ENCODE data around the gene KLK10.
"Not testable (repeated sequence)": the region's sequence is repeated elsewhere in the genome, so short reads cannot be mapped to it uniquely, and the experiment has no call there.

Gene KLK10

DNA sequence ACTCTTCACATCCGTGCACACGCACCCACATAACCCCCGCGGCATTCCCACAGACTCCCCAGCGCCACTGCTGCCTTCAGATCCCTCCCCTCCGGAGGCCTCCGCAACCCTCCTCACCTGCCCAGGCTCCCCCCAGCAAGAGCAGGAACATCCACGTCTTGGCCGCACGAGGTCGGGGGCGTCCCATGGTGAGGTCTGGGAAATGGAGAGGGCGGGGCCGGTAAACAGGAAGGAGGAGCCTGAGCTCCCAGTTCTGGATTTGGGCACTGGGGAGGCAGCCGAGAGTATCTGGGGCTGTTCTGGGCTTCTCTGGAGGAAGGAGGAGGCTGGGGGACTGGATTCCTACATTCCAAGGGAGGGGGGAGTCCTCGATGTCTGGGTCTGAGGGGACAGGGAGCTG, 18.5 kb downstream of the KLK10 start:
- no peak for DNase-seq

DNA sequence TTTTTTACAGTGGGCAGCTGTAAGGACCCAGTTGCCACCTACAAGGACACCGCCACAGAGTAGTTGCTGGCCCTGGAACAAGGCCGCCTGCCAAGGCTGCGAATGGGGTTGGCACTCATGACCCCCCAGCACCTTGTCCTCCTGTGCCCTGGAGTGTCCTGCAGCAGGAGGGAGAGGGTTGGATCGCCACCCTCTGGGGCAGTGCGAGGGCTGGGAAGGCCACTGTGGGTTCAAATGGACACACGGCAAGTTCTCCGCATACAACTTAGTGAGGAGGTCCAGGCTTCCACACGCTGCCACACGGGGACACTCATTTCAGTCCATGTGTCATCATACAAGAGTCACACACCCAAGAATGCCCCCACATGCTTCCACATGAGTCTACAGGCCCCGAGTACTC, 19.1 kb downstream of the KLK10 start:
- no peak for DNase-seq

- DNase-seq: no peak
Measured at GRCh38 chr19:50998686-50999085, 20.8 kb downstream of the KLK10 start.

GRCh38 chr19:50998061-50998460, 21.4 kb downstream of the KLK10 start:
- DNase-seq: no peak

GRCh38 chr19:50994129-50994528, 25.4 kb downstream of the KLK10 start:
- DNase-seq: no peak

GRCh38 chr19:50992666-50993035, 26.9 kb downstream of the KLK10 start:
- DNase-seq: no peak

DNA sequence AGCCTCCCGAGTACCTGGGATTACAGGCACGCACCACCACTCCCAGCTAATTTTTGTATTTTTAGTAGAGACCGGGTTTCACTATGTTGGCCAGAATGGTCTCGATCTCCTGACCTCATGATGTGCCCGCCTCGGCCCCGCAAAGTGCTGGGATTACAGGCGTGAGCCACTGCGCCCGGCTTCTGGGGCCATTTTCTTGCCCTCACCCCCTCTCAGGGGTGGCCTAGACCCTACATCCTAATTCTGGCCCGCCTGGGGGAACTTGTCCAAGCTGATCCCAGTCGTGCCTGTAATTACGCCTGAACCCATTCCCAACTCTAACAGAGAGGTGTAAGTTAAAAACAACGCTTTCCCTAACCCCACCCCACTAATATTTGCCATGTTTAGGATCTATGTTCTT, 35.1 kb downstream of the KLK10 start:
- DNase-seq: not testable (repeated sequence)

DNA sequence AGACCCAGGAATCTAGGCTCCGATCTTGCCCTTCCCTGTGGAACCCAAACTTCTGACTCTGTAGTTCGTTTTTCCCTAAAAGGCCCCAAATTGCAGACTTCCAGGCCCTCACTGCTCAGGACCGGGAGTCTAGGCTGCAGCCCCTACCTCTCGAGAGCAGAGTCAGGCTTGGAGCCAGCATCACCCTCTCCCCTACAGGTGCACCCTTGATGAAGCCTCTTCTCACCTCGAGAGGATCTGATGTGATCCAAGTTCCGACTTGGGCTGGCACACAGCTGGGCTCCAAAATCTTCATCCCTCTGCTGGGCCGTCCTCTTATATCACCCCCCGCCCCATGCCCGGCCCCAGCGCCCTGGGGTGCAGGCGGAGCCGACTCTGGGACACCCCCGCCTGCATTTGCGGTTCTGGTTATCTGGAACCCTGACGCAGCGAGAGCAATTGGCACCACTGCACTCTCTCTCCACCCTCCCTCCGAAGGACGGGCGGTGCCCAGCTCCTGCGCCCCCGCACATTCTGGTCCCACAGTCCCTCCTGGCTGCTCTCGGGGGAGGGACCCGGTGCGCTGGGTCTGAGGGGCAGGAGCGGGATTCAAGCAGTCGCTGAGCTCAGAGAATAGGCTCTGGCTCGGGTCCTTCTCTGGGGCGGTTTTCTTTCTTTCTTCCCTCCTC, 35.8 kb downstream of the KLK10 start, which contains the start of gene KLK7:
Gene KLK7 (minus strand): TSS at position 293 of the 668 bp plus-strand sequence. CDS start 1,518 bp downstream, outside the sequence.
- no peak for DNase-seq

DNA sequence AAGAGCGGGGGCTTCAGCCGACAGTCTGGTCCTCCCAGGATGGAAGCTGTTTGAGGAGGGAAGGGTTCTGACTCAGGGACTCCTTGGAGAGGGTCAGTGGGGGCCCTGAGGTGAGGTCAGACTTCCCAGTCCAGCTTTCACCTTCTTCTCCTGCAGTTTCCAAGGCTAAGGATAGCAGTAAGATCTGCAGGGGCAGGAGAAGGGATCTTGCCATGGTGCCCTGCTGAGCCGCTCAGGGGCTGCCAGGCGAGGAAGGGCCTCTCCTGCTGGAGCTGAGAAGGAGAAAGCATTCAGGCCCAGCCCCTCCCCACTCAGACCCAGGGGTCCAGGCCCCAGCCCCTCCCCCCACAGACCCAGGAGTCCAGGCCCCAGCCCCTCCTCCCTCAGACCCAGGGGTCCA, 37.3 kb downstream of the KLK10 start:
- no peak for DNase-seq

- no peak for DNase-seq
Measured at GRCh38 chr19:50981587-50982146, 37.8 kb downstream of the KLK10 start.

- DNase-seq: no peak
Measured at GRCh38 chr19:50980208-50980607, 39.3 kb downstream of the KLK10 start.

DNA sequence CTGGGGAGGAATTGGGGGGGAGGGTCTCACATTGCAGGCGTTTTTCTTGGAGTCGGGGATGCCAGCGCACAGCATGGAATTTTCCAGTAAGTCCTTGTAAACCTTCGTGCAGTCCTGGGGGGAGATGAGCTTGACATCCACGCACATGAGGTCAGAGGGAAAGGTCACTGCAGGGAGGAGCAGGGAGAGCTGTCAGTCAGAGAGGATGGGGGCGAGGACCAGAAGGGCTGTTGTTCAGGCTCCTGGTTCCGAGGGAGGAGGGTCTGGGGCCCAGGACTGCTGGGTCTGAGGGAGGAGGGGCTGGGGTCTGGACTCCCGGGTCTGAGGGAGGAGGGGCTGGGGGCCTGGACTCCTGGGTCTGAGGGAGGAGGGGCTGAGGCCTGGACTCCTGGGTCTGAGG, 39.8 kb downstream of the KLK10 start:
- DNase-seq: no peak

- DNase-seq: no peak
Measured at GRCh38 chr19:50978772-50979390, 40.6 kb downstream of the KLK10 start.

DNA sequence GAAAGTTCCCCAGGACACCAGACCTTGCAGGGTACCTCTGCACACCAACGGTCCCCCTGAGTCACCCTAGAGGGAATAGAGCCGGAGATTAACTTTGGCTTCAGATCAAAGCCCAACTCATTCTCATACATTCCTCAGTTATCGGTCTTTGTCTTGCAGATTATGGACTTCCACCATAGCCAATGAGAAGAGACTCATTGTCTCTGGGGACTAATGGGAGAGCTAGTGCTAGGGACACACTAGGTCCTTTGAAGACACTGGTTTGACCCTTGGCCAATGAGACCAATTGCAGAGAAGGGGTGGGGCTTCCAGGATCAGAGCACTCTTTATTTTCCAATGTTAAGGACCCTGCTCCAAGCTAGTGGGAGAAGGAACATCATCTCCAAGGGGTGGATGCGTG, 41.9 kb downstream of the KLK10 start:
- DNase-seq: no peak

DNA sequence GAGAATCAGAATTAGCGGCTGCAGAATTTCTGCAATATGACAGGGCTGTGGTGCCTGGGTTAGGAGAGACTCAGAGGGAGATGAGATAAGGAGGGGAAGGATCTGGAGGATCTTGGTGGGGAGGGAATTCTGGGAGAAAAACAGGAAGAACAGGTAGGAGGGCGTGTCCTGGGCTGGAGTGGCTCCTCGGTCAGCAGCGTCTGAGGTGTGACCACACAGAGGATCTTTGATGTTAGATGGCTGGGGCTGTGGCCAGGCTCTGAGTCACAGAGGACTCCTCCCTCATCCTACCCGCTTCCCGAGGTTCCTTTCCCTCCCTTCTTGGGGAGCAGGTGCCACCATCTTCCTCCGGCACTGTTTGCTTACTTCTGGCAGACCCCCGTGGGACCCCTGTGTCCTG, 43.7 kb downstream of the KLK10 start:
- DNase-seq: no peak

- no peak for DNase-seq
Measured at GRCh38 chr19:50974702-50975556, 44.6 kb downstream of the KLK10 start.

GRCh38 chr19:50972795-50973376, 46.6 kb downstream of the KLK10 start:
- no peak for DNase-seq

DNA sequence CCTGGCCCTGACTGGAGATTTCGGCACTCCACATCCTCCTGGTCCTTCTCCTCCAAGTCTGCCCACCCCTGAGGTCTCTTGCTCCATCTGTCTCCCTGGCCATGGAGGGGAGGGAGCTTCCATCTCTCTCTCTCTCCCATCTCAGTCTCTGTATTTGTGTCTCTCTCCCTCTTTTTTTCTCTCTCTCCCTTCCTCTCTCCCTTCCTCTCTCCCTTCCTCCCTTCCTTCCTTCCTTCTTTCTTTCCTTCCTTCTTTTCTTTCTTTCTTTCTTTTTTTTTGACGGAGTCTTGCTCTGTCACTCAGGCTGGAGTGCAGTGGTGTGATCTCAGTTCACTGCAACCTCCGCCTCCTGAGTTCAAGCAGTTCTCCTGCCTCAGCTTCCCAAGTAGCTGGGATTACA, 49.7 kb downstream of the KLK10 start:
- DNase-seq: not testable (repeated sequence)

- DNase-seq: no peak
Measured at GRCh38 chr19:50969413-50969760, 50.1 kb downstream of the KLK10 start, which contains the start of gene KLK6. Gene KLK6, minus strand, starts transcription at chr19:50969591. Its CDS starts 1,487 bp downstream, at chr19:50968104.

- no peak for DNase-seq
Measured at GRCh38 chr19:50968716-50969412, 50.6 kb downstream of the KLK10 start.

- DNase-seq: no peak
Measured at GRCh38 chr19:50967929-50968715, 51.4 kb downstream of the KLK10 start.

GRCh38 chr19:50964266-50964665, 55.2 kb downstream of the KLK10 start:
- DNase-seq: no peak
